Measurements from ENCODE around the gene SPI1. TPM values are rescaled to one million over a fixed set of nuclear protein-coding genes. Genes with fewer than 3 reads are reported as not detected.
"Not testable (repeated sequence)": the region's sequence is repeated elsewhere in the genome, so short reads cannot be mapped to it uniquely, and the experiment has no call there.

The SPI1 gene
- total RNA-seq, 1 experiment from 2014 or later: 0.22 TPM

- Histone ChIP-seq H3F3A (ENCODE audit: low read length, unreplicated experiment) (no peaks in the 10 kb centered on the region), H3K4me3 (ENCODE audit: low read length) (no peak overlapping the region), H3K4me2 (ENCODE audit: low read length) (no peak overlapping the region), H3K79me2 (ENCODE audit: low read length) (no peaks in the 10 kb centered on the region), H3K27me3 (ENCODE audit: low read length) (no peaks in the 10 kb centered on the region), H4K20me1 (ENCODE audit: low read length) (no peaks in the 10 kb centered on the region), H3K9ac (ENCODE audit: low read length) (no peak overlapping the region), H3K36me3 (ENCODE audit: low read depth, low read length) (no peaks in the 10 kb centered on the region), H3K27ac (ENCODE audit: low read length) (no peak overlapping the region), H3K4me1 (ENCODE audit: insufficient read depth, low read length) (no peaks in the 10 kb centered on the region), H3K9me3 (ENCODE audit: low read length) (no peaks in the 10 kb centered on the region), H3K9me2 (replicated peaks; ENCODE audit: low read length) (no peaks in the 10 kb centered on the region), H2AFZ (ENCODE audit: low read length) (no peak overlapping the region)
- POLR2A ChIA-PET (ENCODE audit: unreplicated experiment): no interaction called here
- intact Hi-C loops (cut with micrococcal nuclease): no loop called here
- CTCF ChIA-PET: no interaction called here
- no TSS peak for BruUV-seq (replicated peaks)
- DNase-seq (no peak), ATAC-seq (no peak)
- TF ChIP-seq CTCF (conservative IDR thresholded peaks at IDR 0.05; ENCODE audit: low read depth, low read length) (no peak), EZH2phosphoT487 (IDR thresholded peaks at IDR 0.05; ENCODE audit: borderline replicate concordance, low read length) (no peak), EZH2 (IDR thresholded peaks at IDR 0.05; ENCODE audit: low read length, unreplicated experiment) (no peak)
These were observed 42.6 kb downstream of the SPI1 start for GRCh38 chr11:47335733-47336132.

GRCh38 chr11:47334699-47335411, 43.5 kb downstream of the SPI1 start:
- H3K27me3 ChIP-seq (ENCODE audit: low read length); H3K4me1 ChIP-seq (ENCODE audit: insufficient read depth, low read length); H3F3A ChIP-seq (ENCODE audit: low read length, unreplicated experiment); BruUV-seq (replicated peaks); H4K20me1 ChIP-seq (ENCODE audit: low read length); CTCF ChIA-PET; H3K9ac ChIP-seq (ENCODE audit: low read length); H3K27ac ChIP-seq (ENCODE audit: low read length); H3K36me3 ChIP-seq (ENCODE audit: low read depth, low read length); H2AFZ ChIP-seq (ENCODE audit: low read length); H3K9me3 ChIP-seq (ENCODE audit: low read length); intact Hi-C loops (cut with micrococcal nuclease); DNase-seq; H3K79me2 ChIP-seq (ENCODE audit: low read length); H3K4me2 ChIP-seq (ENCODE audit: low read length); ATAC-seq; H3K4me3 ChIP-seq (ENCODE audit: low read length); POLR2A ChIA-PET (ENCODE audit: unreplicated experiment); H3K9me2 ChIP-seq (replicated peaks; ENCODE audit: low read length): not testable (repeated sequence)

GRCh38 chr11:47333886-47334443, 44.4 kb downstream of the SPI1 start:
- no peak overlapping the region for H3K4me2 ChIP-seq (ENCODE audit: low read length)
- no peaks in the 10 kb centered on the region for H3K4me1 ChIP-seq (ENCODE audit: insufficient read depth, low read length)
- intact Hi-C loops (cut with micrococcal nuclease): no loop called here
- H2AFZ ChIP-seq (ENCODE audit: low read length): no peak overlapping the region
- no peak for ATAC-seq
- DNase-seq: no peak
- H4K20me1 ChIP-seq (ENCODE audit: low read length): no peaks in the 10 kb centered on the region
- no peaks in the 10 kb centered on the region for H3K9me2 ChIP-seq (replicated peaks; ENCODE audit: low read length)
- H3K36me3 ChIP-seq (ENCODE audit: low read depth, low read length): no peaks in the 10 kb centered on the region
- POLR2A ChIA-PET (ENCODE audit: unreplicated experiment): no interaction called here
- H3K79me2 ChIP-seq (ENCODE audit: low read length): no peaks in the 10 kb centered on the region
- H3K27me3 ChIP-seq (ENCODE audit: low read length): no peaks in the 10 kb centered on the region
- no peak for TF ChIP-seq EZH2phosphoT487 (IDR thresholded peaks at IDR 0.05; ENCODE audit: borderline replicate concordance, low read length)
- no peak for TF ChIP-seq EZH2 (IDR thresholded peaks at IDR 0.05; ENCODE audit: low read length, unreplicated experiment)
- TF ChIP-seq CTCF (conservative IDR thresholded peaks at IDR 0.05; ENCODE audit: low read depth, low read length): no peak
- no peaks in the 10 kb centered on the region for H3K9me3 ChIP-seq (ENCODE audit: low read length)
- no peak overlapping the region for H3K4me3 ChIP-seq (ENCODE audit: low read length)
- no peak overlapping the region for H3K9ac ChIP-seq (ENCODE audit: low read length)
- no peak overlapping the region for H3K27ac ChIP-seq (ENCODE audit: low read length)
- CTCF ChIA-PET: no interaction called here
- BruUV-seq (replicated peaks): no TSS peak
- H3F3A ChIP-seq (ENCODE audit: low read length, unreplicated experiment): no peaks in the 10 kb centered on the region

Data from PC-3 (cell line).